Stimulated activated CD8-positive, alpha-beta memory T cell treated with anti-CD3 and anti-CD28 coated beads, Interleukin-12 subunit alpha, Interleukin-12 subunit beta, amount 100 ng/mL, for 24 hours (primary cell): ENCODE data around the gene HDDC2.

Source experiments
- DNase-seq: peaks from one replicate; pipeline ENCODE4 v3.0.0-alpha.2; 2020; ENCODE audit errors: extremely low read depth

The HDDC2 gene

DNA sequence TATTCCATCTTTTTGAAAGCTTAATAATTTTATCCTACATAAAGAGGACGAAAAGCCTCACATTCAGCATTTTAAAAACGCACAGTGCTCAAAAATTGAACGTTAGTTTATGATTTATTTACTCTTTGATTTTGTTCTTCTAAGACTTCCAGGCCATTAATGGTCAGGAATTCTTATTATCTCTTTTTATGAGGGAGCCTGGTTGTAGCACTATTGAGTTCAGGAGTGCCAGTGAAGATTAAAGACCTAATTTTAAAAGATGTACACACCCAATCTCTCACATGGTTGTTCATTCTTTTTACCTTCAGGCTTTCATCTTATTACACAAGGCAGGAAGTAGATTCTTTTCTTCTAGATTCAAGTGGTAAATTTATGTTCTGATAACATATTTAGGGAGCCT, 68.6 kb downstream of the HDDC2 start:
- no peak for DNase-seq

DNA sequence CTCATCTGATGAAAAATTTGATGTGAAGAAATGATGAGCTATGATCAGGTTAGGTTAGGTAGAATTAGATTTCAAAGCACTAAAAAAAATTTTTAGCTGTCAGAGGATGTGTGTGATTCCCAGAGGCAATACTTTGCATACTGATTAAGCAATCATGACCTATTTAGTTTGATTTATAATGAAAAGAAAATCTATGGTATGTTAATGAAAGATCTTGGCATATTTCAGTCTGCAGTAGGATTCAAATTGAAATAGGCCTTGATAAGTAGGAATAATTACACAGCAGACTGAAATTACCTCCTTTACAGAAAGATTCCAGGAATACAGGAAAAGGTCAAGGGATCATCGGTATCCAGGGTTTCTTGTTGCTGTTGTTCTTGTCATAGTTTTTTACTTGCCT, 69.3 kb downstream of the HDDC2 start:
- DNase-seq: no peak

DNA sequence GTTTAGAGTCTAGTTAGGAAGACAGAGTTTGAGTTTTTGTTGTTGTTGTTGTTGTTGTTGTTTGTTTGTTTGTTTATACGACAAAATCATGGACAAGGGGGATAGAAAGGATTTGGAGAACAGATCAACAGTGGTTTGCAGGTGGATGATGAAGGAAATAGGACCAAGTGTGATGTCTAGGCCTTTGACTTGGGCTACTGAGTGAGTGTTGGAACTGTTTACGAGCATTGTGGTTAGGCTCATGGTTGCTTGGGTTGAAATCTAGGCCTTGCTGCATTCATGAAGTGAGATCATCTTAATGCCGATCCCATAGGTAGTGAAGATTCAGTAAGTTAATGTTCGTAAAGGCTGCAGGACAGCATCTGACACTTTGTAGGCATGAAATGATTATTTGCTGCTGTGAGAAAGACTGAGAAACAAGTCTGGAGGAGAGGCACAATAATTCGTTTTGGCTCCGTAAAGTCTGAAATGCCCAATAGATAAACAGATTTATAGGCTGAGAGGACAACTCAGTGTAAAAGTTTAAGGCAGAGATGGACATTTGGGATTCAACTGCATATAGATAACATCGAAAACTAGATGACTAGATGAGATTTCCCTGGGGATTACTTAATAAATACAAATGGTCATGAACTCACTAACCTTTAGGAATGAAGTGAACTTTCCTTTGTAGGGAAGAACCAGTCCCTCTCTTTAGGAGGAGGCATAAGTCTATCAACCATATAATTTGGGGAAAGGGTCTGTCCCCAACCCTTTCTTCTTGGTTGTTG, 70.0 kb downstream of the HDDC2 start:
- DNase-seq: no peak

DNA sequence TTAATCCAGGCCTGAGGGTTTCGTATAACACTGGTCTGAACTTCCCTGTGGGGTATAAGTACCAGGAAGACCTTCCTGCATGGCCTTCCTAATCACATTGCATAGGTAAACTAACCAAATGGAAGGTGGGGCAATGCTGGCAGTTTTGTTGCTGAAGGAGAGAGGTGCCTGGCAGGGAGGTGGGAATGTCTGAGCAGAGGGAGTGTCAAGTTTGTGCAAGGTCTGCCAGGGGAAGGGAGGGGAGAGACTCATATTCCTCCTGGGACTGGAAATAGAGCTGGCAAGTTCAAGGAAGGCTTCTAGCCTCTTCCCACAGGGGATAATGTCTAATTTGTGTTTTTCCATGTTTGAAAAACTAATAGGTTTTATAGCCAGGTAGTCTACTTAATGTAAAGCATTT, 70.6 kb downstream of the HDDC2 start:
- DNase-seq: no peak

DNA sequence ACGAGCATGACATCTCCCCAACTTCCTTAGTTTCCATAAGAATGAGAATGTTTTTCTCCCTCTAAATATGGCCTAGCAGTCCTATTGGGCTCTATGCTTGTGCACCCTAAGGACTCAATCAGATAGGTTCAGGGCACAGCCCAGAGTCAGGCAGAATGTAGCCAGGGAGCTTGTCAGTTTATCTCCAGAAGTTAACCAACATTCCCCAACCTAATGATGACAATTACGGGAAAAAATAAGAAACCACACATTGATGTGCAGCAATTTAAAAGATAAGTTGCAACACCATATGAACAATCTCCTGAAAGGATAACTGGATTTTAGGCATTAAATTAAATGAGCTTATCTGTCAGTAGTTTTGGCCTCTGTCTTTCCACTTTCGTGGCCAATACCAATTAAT, 71.1 kb downstream of the HDDC2 start:
- no peak for DNase-seq

DNA sequence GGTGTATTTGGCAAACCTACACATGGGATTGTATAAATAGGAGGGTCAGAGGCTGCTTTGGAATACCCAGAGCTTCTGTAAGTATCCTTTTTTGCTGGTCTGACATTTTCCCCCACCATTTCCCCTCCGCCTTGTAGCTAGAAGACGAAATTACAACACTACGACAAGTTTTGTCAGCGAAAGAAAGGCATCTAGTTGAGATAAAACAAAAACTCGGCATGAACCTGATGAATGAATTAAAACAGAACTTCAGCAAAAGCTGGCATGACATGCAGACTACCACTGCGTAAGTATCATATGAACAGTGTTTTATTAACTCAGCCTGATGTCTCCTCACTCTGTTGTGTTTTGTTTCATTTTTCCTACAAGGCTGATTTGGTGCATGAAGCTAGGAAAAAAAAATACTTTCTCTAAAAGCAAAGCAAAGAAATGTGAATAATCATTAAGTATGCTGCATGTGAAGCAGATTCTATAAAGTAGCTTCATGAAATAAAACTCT, 72.7 kb downstream of the HDDC2 start:
- no peak for DNase-seq

DNA sequence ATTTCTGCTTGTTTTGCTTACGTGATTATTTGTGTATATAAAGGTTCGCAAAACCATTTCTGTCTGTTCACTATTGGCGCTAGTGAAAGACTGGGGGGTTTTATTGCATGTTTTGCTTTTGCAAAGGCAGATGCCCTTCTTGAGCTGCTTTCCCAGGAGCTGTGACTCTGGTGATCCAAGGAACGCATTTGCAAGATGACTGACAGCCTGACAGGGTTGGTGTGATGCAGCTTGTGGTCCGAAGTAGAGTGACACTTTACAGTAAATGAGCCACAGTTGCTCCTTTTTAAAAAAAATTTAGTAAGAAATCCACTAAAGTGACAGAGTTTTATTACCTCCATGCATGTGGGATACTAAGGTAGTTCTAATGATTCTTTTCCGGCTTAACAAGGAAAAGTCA, 74.5 kb downstream of the HDDC2 start:
- no peak for DNase-seq
